COLO668 (cell line): ENCODE data around the gene SRGAP2B.
"Not testable (repeated sequence)": the region's sequence is repeated elsewhere in the genome, so short reads cannot be mapped to it uniquely, and the experiment has no call there.

Experiments used
- DNase-seq: peaks from one replicate; lab custom pipeline; 2025; ENCODE audit not compliant: unreplicated experiment; lab: John Stamatoyannopoulos, UW

The SRGAP2B gene

DNA sequence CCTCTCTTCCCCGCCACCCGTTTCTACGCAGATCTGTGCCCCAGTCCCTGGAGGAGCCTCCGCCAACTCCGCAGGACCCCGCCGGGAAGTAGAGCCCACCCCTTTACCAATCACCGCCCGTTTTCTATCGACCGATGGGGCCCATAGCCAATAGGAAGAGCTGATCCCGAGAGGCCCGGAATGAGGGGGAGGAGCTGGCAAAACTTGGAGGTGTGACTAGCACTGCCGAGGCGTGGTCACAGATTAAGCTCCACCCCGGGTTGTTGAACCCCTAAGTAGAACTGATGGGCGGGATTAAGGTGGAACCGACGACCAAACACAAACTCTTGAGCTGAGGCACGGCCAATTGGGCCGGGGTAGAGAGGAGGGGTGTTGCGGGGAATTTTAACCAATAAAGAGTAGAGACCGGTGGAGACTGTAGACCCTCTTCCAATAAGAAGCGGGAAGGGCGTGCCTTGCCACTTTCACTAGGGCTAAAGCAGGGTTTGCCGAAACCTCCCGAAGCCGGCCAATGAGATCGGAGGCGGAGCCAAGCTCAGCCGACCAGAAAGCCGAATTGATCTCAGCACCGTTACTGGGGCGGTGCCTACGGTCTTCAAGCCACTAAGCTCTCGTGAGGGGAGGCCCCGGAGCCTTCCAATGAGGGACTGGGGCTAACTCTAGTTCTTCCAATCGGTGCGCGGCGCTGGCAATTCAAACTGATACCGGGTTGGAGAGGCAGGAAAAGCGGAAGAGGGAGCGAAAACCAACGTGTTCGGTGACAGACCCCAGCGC lies at the start of gene SRGAP2B, which contains the start of gene FAM72D:
SRGAP2B (minus strand) TSS at position 45 of the 774 bp plus-strand sequence. CDS start 2,427 bp downstream, outside the sequence.
FAM72D (plus strand) TSS at position 691 of the 774 bp plus-strand sequence. CDS start 874 bp downstream, outside the sequence.
- DNase-seq = not testable (repeated sequence)

DNA sequence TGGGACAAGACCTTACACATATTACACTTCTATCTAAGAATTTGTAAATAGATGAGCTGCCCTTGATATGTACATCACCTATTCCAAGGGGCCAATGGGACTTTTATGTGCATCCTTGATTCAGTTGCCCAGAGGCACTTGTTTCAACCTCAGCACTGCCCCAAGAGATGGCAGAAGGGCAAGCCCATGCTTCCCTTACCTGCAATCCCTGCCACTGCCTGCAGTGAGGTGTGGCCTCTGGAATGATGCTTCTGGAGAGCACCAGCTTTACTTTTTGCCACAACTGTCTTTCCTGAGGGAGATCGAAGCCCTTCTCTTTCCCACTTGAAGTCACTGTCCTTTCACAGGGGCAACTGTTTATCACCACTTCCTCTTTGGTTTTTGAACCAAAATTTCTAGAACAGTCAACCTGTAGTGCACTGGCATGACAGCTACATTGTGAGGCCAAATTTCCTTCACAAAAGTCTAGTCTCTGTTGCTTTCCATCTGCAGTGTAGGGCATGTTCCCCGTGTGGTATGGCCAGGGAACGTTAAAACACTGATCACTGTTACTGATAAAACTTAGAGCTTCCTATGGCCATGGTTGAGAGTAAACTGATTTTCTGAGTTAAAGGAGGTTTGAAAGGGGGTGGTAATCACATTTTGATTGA lies 49.3 kb upstream of the SRGAP2B start:
- not testable (repeated sequence) for DNase-seq

DNA sequence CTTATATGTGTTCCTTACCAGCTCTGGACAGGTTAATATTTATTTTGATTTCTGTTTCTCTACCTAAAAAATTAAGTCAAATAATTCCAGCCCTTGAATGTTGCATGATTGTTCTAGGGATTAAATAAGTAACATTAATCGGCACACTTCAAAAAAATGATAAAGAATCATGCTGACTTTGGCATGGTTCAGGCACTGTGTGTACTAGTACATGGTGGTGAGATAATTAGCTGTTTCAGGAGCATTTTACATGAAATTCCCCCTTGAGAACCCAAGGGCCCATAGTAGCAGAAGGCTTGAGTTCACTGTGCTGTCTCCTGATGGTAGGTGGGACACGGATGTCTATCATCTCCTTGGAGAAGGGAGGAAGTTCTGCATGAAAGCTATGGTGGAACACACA lies 45.4 kb upstream of the SRGAP2B start:
- DNase-seq = not testable (repeated sequence)

DNA sequence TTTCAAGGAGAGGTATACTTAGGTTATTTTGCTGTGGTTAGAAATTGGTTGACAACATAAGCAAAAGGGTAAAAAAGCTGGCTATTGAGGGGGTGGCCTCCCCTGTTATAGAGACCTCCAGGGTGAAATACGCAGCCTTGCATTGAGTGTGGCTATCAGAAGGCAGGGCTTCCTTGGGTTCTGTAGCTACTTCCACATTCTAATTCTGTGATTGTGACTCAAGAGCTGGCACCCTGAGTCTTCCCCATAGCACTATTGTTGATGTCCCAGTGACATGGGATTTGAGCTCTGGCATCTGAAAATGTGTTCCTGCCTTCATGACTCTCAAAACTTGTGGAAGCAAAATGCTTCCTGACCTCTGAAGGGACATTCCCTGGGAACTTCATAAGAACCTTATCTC lies 39.3 kb upstream of the SRGAP2B start:
- not testable (repeated sequence) for DNase-seq

DNA sequence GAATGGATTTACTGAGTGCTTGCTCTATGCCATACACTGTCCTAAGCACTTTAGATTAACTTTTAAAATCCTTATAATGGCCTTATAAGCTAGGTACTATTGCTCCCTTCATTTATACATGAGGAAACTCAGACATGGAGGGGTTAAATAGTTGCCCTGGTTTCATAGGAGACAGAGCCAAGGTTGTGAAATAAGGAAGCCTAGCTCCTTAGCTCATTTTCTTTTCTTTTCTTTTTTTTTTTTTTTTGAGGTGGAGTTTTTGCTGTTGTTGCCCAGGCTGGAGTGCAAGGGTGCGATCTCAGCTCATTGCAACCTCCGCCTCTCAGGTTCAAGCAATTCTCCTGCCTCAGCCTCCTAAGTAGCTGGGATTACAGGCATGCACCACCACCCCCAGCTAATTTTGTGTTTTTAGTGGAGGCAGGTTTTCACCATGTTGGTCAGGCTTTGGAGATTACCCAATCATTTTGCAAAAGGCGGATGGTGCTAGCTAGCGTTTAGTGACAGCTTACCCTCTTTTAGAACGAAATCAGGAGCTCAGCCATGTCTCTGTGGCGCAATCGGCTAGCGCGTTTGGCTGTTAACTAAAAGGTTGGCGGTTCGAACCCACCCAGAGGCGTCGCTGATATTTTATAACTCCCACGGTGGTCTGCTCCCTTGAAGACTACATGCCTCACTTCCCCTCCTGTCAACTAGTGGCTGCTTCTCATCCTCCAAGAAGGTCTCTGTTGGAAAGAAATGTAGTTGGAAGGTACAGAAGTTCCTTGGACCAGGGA lies 33.8 kb upstream of the SRGAP2B start:
- DNase-seq = not testable (repeated sequence)

DNA sequence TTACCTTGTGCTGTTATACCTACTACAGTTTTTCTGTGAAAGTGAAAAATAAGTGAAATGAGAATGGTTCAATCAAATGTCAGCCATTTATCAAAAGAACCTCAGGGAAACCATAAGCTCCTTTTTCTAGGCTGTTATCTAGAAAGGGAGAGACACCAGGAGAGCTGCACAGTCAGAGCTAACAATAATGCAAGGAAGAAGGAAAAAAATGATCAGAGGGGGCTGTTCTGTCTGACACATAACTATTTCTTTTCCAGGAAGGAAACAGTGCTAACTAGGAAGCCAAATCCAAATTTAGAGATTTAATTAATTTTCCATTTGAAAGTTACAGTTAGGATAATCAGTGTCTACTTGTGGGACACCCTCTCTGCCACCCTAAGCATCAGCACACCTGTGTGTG lies 32.0 kb upstream of the SRGAP2B start:
- not testable (repeated sequence) for DNase-seq

DNA sequence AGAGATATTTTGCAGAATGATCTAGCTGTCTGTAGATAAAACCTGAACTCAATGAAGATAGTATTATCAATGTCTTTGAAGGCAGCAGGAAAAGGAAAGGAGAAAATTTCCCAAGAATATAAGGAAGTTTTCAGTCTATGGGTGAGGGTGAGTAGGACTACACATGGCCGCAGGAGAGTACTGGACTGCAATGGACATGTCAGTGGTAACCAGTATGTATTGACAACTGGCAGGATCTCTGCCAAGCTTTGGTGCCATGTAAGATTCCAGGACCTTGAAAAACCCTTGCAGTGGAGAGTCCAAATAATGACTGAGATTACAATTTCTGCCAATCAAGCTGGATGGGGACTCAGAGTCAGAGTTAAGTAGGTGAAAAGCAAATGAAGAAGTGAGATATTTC lies 30.0 kb upstream of the SRGAP2B start:
- not testable (repeated sequence) for DNase-seq

DNA sequence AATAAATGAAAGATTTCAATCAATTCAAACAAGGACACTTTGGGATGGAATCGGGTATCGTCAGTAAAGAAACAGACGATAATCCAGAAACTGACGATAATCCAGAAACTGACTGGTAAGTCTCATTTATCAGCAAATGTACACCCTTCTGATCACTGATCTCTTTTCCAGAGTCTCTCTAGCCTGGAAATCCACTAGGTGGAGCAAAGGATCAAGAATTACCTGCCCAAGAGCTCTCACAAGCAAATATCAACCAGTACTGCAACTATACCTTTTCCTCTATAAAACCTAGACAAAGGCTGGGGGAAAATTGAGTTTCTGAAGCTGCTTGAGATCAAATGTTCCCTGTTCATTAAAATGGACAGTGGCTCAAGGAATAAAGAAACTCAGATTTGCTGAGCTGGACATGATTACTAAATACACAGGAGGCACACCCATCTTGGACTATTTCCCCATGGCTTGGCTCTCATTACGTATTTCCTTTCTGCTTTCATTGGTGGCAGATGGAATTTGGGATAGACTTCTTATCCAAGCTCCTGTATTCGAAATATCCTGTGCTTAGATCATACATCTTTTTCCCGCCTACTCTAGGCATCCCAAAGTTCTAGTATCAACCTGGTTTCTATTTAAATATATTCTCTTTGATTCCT lies 29.0 kb upstream of the SRGAP2B start:
- not testable (repeated sequence) for DNase-seq

DNA sequence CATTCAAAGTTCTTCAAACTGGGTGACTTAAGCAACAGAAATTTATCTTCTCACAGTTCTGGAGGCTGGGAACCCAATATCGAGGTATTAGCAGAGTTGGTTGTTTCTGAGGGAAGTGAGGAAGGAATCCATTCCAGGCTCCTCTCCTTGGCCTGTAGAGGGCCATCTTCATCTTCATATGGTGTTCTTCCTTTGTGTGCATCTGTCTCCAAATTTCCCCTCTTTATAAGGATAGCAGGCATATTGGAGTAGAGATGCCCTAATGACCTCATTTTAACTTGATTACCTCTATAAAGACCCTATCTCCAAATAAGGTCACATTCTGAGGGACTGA lies 27.9 kb upstream of the SRGAP2B start:
- not testable (repeated sequence) for DNase-seq

DNA sequence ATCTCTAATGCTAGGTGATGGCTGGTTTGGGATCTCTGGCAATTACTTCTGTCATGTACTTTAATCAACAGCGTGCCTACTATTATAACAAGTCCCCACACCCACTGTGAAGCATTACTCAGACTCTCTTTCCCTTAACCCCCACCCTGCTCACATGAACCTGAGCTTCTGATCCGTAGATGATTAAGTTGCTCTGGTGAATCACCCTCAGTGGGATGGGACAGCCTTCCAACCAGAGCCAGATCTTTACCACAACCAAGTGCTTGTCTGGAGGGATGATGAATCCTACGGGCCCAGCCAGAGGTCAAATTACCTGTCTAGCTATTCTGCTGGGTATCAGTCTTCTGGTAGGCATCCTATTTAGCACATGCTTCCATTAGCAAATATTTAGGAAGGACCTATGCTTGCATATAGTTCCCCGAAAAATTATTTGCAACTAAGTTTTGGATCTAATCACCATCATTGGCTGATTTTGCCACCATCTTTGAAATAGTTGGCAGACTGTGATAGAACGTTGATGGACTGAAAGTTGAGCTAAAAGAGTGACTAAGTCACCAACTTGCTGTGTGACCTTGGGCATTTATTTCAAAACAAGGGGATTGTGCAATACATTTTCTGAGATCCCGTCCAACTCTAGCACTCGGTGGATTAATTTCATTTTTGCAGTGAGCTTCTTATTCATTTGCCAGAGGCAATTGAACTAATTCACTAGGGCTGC lies 27.4 kb upstream of the SRGAP2B start:
- DNase-seq = not testable (repeated sequence)

DNA sequence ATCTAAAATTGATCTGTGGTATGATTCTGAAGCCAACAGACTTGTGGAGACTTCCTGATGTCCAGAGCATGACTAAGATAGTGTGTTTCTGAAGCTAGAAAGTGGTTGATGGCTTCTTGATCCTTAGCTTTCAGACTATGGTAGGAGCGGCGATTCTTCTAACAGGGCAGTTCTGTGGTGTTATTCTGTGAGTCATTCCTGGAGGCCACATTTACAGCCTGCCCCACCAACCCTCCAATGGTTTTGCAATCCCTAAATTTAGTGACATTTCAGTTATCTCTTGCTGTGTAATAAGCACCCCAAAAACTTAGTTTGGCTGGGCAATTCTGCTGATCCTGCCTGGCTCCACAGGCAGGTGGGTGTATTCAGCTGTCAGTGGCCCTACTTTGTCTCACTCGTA lies 24.7 kb upstream of the SRGAP2B start:
- DNase-seq = not testable (repeated sequence)

DNA sequence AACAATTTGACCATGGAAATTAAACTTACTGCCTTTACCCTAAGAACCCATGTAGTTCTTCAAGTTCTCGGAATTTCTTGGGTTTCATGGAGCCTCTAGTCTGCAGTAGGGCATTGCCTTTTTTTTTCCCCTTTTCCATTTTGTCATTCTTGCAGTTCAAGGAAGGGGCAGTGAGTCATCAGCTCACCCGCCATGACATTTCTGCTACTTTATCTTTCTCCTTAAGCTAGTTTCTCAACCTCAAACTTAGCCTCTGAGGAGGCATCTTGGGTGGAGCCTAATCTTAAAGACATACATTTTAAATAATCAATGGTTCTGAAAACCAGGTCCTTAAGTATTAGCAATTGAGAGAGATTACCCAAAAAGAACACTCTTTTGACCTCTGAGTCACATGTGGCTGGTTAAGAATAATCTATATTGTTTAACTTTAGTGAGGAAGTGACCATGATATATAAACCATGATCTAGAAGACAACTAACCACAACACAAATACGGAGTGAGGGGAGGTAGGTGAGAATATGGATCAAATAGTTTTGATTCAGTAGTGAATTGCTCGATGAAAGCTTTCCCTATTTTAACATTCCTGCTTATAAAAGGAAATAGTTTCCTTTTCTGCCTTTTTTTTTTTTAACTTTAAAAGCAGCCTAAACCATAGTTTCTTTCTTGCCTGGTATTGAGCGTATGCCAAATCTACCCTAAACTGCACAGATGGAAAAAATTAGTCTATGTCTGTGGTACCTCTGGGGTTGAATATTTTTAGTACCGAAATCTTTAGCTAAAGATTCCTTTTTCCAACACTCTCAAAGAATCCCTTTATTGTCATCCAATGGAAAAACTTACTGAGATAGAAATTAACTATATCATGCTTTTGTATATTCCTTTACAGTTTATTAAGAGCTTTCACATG lies 20.7 kb upstream of the SRGAP2B start:
- DNase-seq = not testable (repeated sequence)

DNA sequence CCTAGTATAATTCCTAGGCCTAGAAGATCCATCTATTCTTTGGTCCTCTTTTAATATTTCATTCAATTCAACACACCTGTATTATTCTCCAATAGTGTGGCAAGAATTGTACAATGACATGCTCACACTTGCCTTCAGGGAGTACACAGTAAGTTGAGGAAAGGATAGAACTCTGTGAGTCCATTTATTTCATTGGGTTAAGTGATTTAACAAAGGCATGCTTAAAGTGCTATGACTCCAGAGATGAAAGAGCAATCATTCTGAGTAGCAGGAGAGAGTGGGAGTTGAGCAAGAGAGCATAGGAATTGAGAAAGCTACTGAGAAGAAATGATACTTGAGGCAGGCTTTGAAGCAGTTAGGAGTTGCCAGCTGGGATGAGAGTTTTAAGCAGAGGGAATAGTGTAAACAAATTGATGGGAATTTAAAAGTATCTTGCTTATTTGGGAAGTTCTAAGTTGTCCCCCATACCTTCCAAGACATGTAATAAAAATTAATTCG lies 19.5 kb upstream of the SRGAP2B start:
- not testable (repeated sequence) for DNase-seq

DNA sequence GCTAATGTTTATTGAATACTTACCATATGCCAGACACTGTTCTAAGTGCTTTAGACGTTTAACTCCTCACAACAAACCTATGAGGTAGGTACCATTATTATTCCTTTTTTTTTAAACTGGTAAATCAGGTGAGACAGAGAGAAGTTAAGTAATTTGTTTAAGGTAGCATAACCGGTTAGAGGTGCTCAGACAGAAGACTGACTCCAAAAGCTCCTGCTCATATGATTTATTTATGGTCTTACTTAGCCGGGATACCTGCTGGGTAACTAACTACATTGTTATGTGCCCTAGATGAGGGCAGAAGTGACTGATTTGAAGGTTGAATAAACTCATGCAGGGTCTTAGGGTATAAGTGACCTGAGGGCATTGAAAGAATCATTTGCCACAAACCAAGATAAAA lies 17.6 kb upstream of the SRGAP2B start:
- DNase-seq = not testable (repeated sequence)

DNA sequence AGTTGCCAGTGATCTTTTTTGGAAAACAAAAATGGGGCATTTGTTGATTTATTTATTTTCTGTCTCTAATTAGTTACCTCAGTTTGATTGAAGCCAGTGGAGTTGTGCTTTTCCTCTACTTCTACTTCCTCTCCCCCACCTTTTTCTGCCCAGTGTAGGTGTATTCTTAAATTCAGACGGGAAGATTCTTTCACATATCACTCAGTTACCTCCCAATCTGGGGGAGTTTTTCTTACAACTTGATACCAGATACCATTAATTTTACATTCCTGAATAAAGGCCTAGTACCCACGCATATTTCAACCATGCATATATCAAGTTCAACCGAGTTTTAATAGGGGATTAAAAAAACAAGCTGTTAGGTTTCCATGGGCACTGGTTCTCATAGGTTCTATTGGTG lies 16.5 kb upstream of the SRGAP2B start:
- DNase-seq = not testable (repeated sequence)

DNA sequence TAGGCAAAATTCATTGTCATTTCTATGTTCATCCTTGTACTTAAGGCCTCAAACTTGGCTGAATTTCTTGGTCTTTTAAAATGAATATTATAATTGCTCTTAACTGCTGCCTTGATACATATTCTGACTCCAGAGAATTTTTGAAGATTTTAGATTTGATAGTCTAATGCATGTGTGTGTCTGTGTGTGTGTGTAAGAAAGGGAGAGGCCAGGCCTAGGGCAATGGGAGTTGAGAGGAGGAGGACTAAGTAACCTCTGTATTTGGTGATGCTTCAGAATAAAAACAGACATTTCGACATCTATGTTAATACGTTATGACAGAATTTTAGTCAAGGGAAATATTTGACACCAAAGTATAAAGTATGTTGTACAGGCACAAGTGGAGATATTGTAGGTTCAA lies 8.2 kb upstream of the SRGAP2B start:
- DNase-seq = not testable (repeated sequence)

DNA sequence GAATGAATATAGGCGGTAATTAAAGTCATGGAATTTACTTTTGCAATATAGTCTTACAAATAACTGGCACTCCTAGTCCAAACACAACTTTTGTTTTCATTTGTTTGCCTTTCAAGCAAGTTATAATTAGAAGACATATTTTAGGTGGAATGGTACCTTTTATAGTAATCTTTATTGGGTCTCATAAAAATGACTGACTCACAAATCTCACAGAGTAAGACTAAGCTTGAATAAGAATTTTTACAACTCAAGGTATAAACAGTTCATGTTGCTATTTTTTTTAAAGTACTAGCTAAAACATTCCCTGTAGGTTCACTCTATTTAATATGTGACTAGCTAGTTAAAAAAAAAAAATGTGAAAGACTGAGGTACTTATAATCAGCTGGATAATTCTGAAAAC lies 6.6 kb upstream of the SRGAP2B start:
- not testable (repeated sequence) for DNase-seq

DNA sequence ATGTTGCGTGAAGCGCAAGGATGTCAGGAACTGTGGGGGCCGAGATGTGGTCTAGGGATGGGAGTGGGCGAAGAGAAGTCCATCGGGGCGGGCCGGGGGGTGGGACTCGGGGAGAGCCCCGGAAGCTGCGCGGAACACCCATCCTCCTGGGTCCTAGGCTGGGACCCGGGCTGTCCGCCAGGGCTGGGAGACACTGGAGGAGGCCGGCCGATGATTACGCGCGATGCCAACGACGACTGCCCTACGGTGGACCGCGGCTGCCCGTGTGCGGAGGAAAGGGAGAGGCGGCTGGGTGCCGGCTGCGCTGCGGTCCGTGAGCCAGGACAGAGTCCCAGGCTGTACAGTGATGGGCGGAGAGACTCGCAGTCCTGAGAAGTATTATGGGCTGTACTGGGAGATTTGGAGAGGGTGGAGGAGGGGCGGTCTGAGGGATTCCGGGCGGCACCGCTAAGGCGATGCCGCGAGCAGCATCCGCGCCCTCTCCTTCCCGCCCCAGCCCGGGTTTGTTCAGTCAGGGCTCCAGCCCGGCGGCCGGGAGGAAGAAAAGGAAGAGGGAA lies 395 bp downstream of the SRGAP2B start:
- not testable (repeated sequence) for DNase-seq
